HEK293 (cell line): ENCODE data around the gene DCBLD2.

Source experiments
- CTCF ChIA-PET: fragments of 350-600 bp; formaldehyde crosslinking; extraction: SDS; loops from one replicate; lab custom pipeline; 2021; ENCODE audit warnings: antibody characterized with exemption; lab: Yijun Ruan, JAX
- POLR2A ChIA-PET: fragments of 300-600 bp; formaldehyde crosslinking; extraction: SDS; loops from one replicate; lab custom pipeline; 2020; ENCODE audit warnings: antibody characterized with exemption, inconsistent platforms; lab: Yijun Ruan, JAX
- H3K27ac ChIP-seq: fragments of 200-500 bp; sonication (Bioruptor generic); 2 replicates; pipeline ENCODE4 v1.5.1; 2014; ENCODE audit warnings: low read depth, low read length, control low read depth, inconsistent platforms; ENCODE audit errors: extremely low read depth
- H3K36me3 ChIP-seq, 2 experiments: fragments of 200-500 bp in 1 of 2; sonication (Bioruptor generic) in 1 of 2; 1 replicate in 1 of 2; 2 replicates in 1 of 2; pipeline ENCODE4 v1.5.1; 2014 to 2017; ENCODE audit warnings: inconsistent platforms in 2 of 2, low read length in 2 of 2; ENCODE audit not compliant: control insufficient read depth in 2 of 2, insufficient read depth in 1 of 2
- H3K4me1 ChIP-seq: fragments of 200-500 bp; sonication (Bioruptor generic); 2 replicates; pipeline ENCODE4 v1.5.1; 2014; ENCODE audit warnings: mild to moderate bottlenecking, low read length, inconsistent platforms; ENCODE audit not compliant: control insufficient read depth, insufficient read depth
- H3K4me3 ChIP-seq: 2 replicates; pipeline ENCODE4 v1.5.1; 2011; ENCODE audit warnings: low read depth, mild to moderate bottlenecking, control low read depth, low read length, moderate library complexity
- H3K9me3 ChIP-seq: fragments of 200-500 bp; sonication (Bioruptor generic); 2 replicates; pipeline ENCODE4 v1.5.1; 2014; ENCODE audit warnings: low read depth, low read length, inconsistent platforms; ENCODE audit not compliant: control insufficient read depth, insufficient read depth
- KLF1 ChIP-seq: fragments of 450-650 bp; formaldehyde crosslinking; IDR thresholded peaks from 2 replicates; pipeline ENCODE4 v1.5.1; 2016; ENCODE audit warnings: missing biosample characterization, missing genetic modification characterization
- MYNN ChIP-seq: fragments of 450-650 bp; formaldehyde crosslinking; IDR thresholded peaks from 2 replicates; pipeline ENCODE4 v1.5.1; 2016; ENCODE audit warnings: missing biosample characterization, missing genetic modification characterization, borderline replicate concordance
- ZBTB7A ChIP-seq: fragments of 450-650 bp; formaldehyde crosslinking; IDR thresholded peaks from 2 replicates; pipeline ENCODE4 v1.5.1; 2016; ENCODE audit warnings: low read depth, missing biosample characterization, missing genetic modification characterization
- ZIC2 ChIP-seq: fragments of 450-650 bp; formaldehyde crosslinking; IDR thresholded peaks from 2 replicates; pipeline ENCODE4 v1.5.1; 2016; ENCODE audit warnings: missing biosample characterization, missing genetic modification characterization
- ZNF121 ChIP-seq: fragments of 450-650 bp; formaldehyde crosslinking; IDR thresholded peaks from 2 replicates; pipeline ENCODE4 v1.5.1; 2016; ENCODE audit warnings: missing biosample characterization, missing genetic modification characterization
- ZNF214 ChIP-seq: fragments of 450-650 bp; formaldehyde crosslinking; IDR thresholded peaks from 2 replicates; pipeline ENCODE4 v1.5.1; 2017; ENCODE audit warnings: missing biosample characterization, mild to moderate bottlenecking, missing genetic modification characterization, borderline replicate concordance
- ZNF341 ChIP-seq: fragments of 450-650 bp; formaldehyde crosslinking; IDR thresholded peaks from 2 replicates; pipeline ENCODE4; 2016; ENCODE audit warnings: low read depth, missing biosample characterization, missing genetic modification characterization
- ZNF366 ChIP-seq: fragments of 450-650 bp; formaldehyde crosslinking; conservative IDR thresholded peaks from 2 replicates; pipeline ENCODE4 v1.5.1; 2016; ENCODE audit warnings: missing biosample characterization, missing genetic modification characterization
- ZNF37A ChIP-seq: fragments of 450-650 bp; IDR thresholded peaks from 2 replicates; pipeline ENCODE4 v1.5.1; 2018; ENCODE audit warnings: missing biosample characterization, missing genetic modification characterization
- ZNF561 ChIP-seq: fragments of 450-650 bp; IDR thresholded peaks from 2 replicates; pipeline ENCODE4 v1.5.1; 2018; ENCODE audit warnings: missing biosample characterization, missing genetic modification characterization, borderline replicate concordance
- ZNF677 ChIP-seq: fragments of 450-650 bp; IDR thresholded peaks from 2 replicates; pipeline ENCODE4 v1.5.0; 2018; ENCODE audit warnings: missing biosample characterization, mild to moderate bottlenecking, missing genetic modification characterization, moderate library complexity
- TF ChIP-seq, protein P1 (sequence below): fragments of 450-650 bp; IDR thresholded peaks from 2 replicates; pipeline ENCODE4 v1.5.1; 2018; ENCODE audit warnings: missing biosample characterization, mild to moderate bottlenecking, missing genetic modification characterization
- TF ChIP-seq, protein P2 (sequence below): fragments of 450-650 bp; formaldehyde crosslinking; conservative IDR thresholded peaks from 2 replicates; pipeline ENCODE4 v1.5.1; 2016; ENCODE audit warnings: low read depth, missing biosample characterization, missing genetic modification characterization
- TF ChIP-seq, protein P3 (sequence below): fragments of 450-650 bp; formaldehyde crosslinking; IDR thresholded peaks from 2 replicates; pipeline ENCODE4 v1.5.1; 2016; ENCODE audit warnings: missing biosample characterization, missing genetic modification characterization
- TF ChIP-seq, protein P4 (sequence below): fragments of 450-650 bp; formaldehyde crosslinking; IDR thresholded peaks from 2 replicates; pipeline ENCODE4 v1.5.1; 2016; ENCODE audit warnings: missing biosample characterization, missing genetic modification characterization
- TF ChIP-seq, protein P5 (sequence below): fragments of 450-650 bp; formaldehyde crosslinking; IDR thresholded peaks from 2 replicates; pipeline ENCODE4 v1.5.1; 2016; ENCODE audit warnings: missing biosample characterization, missing genetic modification characterization
- TF ChIP-seq, protein P6 (sequence below): fragments of 450-650 bp; formaldehyde crosslinking; IDR thresholded peaks from 2 replicates; pipeline ENCODE4 v1.5.1; 2017; ENCODE audit warnings: missing biosample characterization, mild to moderate bottlenecking, missing genetic modification characterization, moderate library complexity

Gene DCBLD2

DNA sequence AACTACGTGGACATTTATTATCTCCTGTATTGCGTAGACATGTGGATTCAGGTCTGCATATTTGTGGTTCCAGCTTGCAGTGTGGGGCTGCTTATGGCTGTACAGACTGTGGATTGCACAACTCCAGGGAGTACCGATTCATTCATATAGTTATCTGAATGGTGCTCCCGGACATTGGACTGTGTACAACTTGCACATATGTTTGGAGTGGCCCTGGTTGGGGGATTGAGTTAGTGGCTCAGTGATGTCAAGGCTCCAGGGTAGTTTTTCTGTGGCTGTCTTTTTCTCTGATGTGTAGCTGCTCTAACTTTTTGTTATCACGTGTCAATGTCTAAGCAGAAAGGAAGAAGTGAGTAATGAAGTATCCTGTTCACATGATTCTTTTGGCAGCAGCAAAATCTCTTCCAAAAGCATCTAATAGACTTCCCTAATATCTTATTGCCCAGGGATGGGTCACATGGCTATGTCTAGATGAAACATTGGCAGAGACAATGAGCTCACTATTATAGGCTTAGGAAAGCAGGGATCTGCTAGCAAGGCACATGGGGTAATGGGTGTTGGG lies 122.6 kb downstream of the DCBLD2 start:
- TF ChIP-seq, protein P1, sequence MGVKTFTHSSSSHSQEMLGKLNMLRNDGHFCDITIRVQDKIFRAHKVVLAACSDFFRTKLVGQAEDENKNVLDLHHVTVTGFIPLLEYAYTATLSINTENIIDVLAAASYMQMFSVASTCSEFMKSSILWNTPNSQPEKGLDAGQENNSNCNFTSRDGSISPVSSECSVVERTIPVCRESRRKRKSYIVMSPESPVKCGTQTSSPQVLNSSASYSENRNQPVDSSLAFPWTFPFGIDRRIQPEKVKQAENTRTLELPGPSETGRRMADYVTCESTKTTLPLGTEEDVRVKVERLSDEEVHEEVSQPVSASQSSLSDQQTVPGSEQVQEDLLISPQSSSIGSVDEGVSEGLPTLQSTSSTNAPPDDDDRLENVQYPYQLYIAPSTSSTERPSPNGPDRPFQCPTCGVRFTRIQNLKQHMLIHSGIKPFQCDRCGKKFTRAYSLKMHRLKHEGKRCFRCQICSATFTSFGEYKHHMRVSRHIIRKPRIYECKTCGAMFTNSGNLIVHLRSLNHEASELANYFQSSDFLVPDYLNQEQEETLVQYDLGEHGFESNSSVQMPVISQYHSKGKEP = no peak
- TF ChIP-seq, protein P2, sequence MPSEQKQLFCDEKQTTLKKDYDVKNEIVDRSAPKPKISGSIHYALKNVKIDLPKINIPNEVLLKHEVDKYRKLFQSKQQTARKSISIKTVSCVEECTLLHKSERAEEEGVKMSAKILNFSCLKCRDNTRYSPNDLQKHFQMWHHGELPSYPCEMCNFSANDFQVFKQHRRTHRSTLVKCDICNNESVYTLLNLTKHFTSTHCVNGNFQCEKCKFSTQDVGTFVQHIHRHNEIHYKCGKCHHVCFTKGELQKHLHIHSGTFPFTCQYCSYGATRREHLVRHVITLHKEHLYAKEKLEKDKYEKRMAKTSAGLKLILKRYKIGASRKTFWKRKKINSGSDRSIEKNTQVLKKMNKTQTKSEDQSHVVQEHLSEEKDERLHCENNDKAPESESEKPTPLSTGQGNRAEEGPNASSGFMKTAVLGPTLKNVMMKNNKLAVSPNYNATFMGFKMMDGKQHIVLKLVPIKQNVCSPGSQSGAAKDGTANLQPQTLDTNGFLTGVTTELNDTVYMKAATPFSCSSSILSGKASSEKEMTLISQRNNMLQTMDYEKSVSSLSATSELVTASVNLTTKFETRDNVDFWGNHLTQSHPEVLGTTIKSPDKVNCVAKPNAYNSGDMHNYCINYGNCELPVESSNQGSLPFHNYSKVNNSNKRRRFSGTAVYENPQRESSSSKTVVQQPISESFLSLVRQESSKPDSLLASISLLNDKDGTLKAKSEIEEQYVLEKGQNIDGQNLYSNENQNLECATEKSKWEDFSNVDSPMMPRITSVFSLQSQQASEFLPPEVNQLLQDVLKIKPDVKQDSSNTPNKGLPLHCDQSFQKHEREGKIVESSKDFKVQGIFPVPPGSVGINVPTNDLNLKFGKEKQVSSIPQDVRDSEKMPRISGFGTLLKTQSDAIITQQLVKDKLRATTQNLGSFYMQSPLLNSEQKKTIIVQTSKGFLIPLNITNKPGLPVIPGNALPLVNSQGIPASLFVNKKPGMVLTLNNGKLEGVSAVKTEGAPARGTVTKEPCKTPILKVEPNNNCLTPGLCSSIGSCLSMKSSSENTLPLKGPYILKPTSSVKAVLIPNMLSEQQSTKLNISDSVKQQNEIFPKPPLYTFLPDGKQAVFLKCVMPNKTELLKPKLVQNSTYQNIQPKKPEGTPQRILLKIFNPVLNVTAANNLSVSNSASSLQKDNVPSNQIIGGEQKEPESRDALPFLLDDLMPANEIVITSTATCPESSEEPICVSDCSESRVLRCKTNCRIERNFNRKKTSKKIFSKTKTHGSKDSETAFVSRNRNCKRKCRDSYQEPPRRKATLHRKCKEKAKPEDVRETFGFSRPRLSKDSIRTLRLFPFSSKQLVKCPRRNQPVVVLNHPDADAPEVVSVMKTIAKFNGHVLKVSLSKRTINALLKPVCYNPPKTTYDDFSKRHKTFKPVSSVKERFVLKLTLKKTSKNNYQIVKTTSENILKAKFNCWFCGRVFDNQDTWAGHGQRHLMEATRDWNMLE (tag by site-specific recombination) = no peak
- TF ChIP-seq, protein P3, sequence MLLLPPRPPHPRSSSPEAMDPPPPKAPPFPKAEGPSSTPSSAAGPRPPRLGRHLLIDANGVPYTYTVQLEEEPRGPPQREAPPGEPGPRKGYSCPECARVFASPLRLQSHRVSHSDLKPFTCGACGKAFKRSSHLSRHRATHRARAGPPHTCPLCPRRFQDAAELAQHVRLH (tag by site-specific recombination) = no peak
- no peak for TF ChIP-seq ZNF341 (tag by site-specific recombination)
- no peak for TF ChIP-seq ZNF561 (tag by site-specific recombination)
- no peak for TF ChIP-seq ZBTB7A (tag by site-specific recombination)
- no peak for TF ChIP-seq ZNF214
- TF ChIP-seq ZNF37A = no peak
- TF ChIP-seq, protein P4, sequence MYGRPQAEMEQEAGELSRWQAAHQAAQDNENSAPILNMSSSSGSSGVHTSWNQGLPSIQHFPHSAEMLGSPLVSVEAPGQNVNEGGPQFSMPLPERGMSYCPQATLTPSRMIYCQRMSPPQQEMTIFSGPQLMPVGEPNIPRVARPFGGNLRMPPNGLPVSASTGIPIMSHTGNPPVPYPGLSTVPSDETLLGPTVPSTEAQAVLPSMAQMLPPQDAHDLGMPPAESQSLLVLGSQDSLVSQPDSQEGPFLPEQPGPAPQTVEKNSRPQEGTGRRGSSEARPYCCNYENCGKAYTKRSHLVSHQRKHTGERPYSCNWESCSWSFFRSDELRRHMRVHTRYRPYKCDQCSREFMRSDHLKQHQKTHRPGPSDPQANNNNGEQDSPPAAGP (tag by site-specific recombination) = no peak
- TF ChIP-seq ZIC2 (tag by site-specific recombination) = no peak
- no peak for TF ChIP-seq KLF1
- no peak for TF ChIP-seq MYNN
- TF ChIP-seq ZNF366 (tag by site-specific recombination) = no peak
- TF ChIP-seq ZNF677 (tag by site-specific recombination) = no peak
- TF ChIP-seq, protein P5, sequence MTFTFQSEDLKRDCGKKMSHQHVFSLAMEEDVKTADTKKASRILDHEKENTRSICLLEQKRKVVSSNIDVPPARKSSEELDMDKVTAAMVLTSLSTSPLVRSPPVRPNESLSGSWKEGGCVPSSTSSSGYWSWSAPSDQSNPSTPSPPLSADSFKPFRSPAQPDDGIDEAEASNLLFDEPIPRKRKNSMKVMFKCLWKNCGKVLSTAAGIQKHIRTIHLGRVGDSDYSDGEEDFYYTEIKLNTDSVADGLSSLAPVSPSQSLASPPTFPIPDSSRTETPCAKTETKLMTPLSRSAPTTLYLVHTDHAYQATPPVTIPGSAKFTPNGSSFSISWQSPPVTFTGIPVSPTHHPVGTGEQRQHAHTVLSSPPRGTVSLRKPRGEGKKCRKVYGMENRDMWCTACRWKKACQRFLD (tag by site-specific recombination) = no peak
- TF ChIP-seq ZNF121 (tag by site-specific recombination) = no peak
- TF ChIP-seq, protein P6, sequence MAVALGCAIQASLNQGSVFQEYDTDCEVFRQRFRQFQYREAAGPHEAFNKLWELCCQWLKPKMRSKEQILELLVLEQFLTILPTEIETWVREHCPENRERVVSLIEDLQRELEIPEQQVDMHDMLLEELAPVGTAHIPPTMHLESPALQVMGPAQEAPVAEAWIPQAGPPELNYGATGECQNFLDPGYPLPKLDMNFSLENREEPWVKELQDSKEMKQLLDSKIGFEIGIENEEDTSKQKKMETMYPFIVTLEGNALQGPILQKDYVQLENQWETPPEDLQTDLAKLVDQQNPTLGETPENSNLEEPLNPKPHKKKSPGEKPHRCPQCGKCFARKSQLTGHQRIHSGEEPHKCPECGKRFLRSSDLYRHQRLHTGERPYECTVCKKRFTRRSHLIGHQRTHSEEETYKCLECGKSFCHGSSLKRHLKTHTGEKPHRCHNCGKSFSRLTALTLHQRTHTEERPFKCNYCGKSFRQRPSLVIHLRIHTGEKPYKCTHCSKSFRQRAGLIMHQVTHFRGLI (tag by site-specific recombination) = no peak
- POLR2A ChIA-PET = no interaction called here
- no peak overlapping the region for H3K4me3 ChIP-seq
- CTCF ChIA-PET = interaction anchor here (1.4 kb wide), 1 partner anchor 38 kb away, joined by 4 read pairs; no protein-coding TSS in a partner anchor
- H3K36me3 ChIP-seq = peaks cover 0 to 41% of the 10 kb centered on the region in 2 experiments; a peak in 1 of 3 replicates
- no peaks in the 10 kb centered on the region for H3K9me3 ChIP-seq
- no peak overlapping the region for H3K27ac ChIP-seq
- no peaks in the 10 kb centered on the region for H3K4me1 ChIP-seq
